DND-41 (cell line): ENCODE results near the gene AGXT.

Source experiments
- ATAC-seq: fragments of 200-7000 bp; cut with Tn5 transposase; 3 replicates; pipeline ENCODE4 v1.9.1; 2021; ENCODE audit warnings: low read depth; ENCODE audit not compliant: insufficient read depth
- DNase-seq: peaks from one replicate; pipeline ENCODE4 v3.0.0-alpha.2; 2020
- H2AFZ ChIP-seq: 2 replicates; pipeline ENCODE4 v1.6.0; 2012; ENCODE audit warnings: low read depth, low read length
- H3K27ac ChIP-seq: 2 replicates; pipeline ENCODE4 v1.5.1; 2012; ENCODE audit warnings: low read length, inconsistent platforms
- H3K27me3 ChIP-seq: fragments of 200-600 bp; sonication (generic); 2 replicates; pipeline ENCODE4 v1.6.0; 2012; ENCODE audit warnings: low read length, mild to moderate bottlenecking, inconsistent platforms; ENCODE audit not compliant: insufficient read depth, poor library complexity
- H3K36me3 ChIP-seq: 2 replicates; pipeline ENCODE4 v1.5.1; 2012; ENCODE audit warnings: low read length, inconsistent platforms; ENCODE audit not compliant: insufficient read depth
- H3K4me1 ChIP-seq: 2 replicates; pipeline ENCODE4 v1.5.1; 2012; ENCODE audit warnings: mild to moderate bottlenecking, low read length; ENCODE audit not compliant: insufficient read depth
- H3K4me2 ChIP-seq: 2 replicates; pipeline ENCODE4 v1.6.0; 2012; ENCODE audit warnings: mild to moderate bottlenecking, moderate library complexity, low read length, inconsistent platforms; ENCODE audit not compliant: insufficient read depth
- H3K4me3 ChIP-seq, 2 experiments: fragments of 200-600 bp in 1 of 2; shearing (Covaris generic) in 1 of 2; 2 replicates each; pipeline ENCODE4 v1.5.1; 2012 to 2016; ENCODE audit warnings: inconsistent platforms in 2 of 2, low read length in 2 of 2, mild to moderate bottlenecking in 2 of 2, low read depth in 1 of 2, moderate library complexity in 1 of 2
- H3K79me2 ChIP-seq: 2 replicates; pipeline ENCODE4 v1.6.0; 2012; ENCODE audit warnings: low read length, inconsistent platforms; ENCODE audit not compliant: insufficient read depth
- H3K9ac ChIP-seq: 2 replicates; pipeline ENCODE4 v1.6.0; 2012; ENCODE audit warnings: low read depth, mild to moderate bottlenecking, inconsistent platforms, low read length, moderate library complexity
- H3K9me3 ChIP-seq: 2 replicates; pipeline ENCODE4 v1.5.1; 2012; ENCODE audit warnings: low read length, moderate library complexity, mild to moderate bottlenecking, inconsistent platforms; ENCODE audit not compliant: insufficient read depth, severe bottlenecking
- H4K20me1 ChIP-seq: 2 replicates; pipeline ENCODE4 v1.6.0; 2012; ENCODE audit warnings: low read length; ENCODE audit not compliant: insufficient read depth
- EZH2 ChIP-seq: IDR thresholded peaks from 3 replicates; pipeline ENCODE4 v1.6.1; 2012; ENCODE audit warnings: borderline replicate concordance, low read depth, mild to moderate bottlenecking, moderate library complexity, low read length, inconsistent platforms; ENCODE audit not compliant: severe bottlenecking
- TF ChIP-seq, protein P1 (sequence below): IDR thresholded peaks from 2 replicates; pipeline ENCODE4 v1.5.1; 2012; ENCODE audit warnings: borderline replicate concordance, low read length, moderate library complexity, mild to moderate bottlenecking; ENCODE audit not compliant: poor library complexity, severe bottlenecking; ENCODE audit errors: extremely low read depth

Gene AGXT

GRCh38 chr2:240846873-240847595, 21.6 kb upstream of the AGXT start:
- DNase-seq (no peak), ATAC-seq (no peak)
- Histone ChIP-seq H3K9ac (no peak overlapping the region), H3K9me3 (no peaks in the 10 kb centered on the region), H3K79me2 (no peaks in the 10 kb centered on the region), H3K27ac (no peak overlapping the region), H3K4me1 (no peaks in the 10 kb centered on the region), H3K36me3 (no peaks in the 10 kb centered on the region), H3K4me2 (no peak overlapping the region), H3K27me3 (peaks cover 8% of the 10 kb centered on the region), H3K4me3 (no peak overlapping the region), H4K20me1 (no peaks in the 10 kb centered on the region), H2AFZ (no peak overlapping the region)
- no peak for TF ChIP-seq EZH2
- TF ChIP-seq, protein P1, sequence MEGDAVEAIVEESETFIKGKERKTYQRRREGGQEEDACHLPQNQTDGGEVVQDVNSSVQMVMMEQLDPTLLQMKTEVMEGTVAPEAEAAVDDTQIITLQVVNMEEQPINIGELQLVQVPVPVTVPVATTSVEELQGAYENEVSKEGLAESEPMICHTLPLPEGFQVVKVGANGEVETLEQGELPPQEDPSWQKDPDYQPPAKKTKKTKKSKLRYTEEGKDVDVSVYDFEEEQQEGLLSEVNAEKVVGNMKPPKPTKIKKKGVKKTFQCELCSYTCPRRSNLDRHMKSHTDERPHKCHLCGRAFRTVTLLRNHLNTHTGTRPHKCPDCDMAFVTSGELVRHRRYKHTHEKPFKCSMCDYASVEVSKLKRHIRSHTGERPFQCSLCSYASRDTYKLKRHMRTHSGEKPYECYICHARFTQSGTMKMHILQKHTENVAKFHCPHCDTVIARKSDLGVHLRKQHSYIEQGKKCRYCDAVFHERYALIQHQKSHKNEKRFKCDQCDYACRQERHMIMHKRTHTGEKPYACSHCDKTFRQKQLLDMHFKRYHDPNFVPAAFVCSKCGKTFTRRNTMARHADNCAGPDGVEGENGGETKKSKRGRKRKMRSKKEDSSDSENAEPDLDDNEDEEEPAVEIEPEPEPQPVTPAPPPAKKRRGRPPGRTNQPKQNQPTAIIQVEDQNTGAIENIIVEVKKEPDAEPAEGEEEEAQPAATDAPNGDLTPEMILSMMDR: no peak

DNA sequence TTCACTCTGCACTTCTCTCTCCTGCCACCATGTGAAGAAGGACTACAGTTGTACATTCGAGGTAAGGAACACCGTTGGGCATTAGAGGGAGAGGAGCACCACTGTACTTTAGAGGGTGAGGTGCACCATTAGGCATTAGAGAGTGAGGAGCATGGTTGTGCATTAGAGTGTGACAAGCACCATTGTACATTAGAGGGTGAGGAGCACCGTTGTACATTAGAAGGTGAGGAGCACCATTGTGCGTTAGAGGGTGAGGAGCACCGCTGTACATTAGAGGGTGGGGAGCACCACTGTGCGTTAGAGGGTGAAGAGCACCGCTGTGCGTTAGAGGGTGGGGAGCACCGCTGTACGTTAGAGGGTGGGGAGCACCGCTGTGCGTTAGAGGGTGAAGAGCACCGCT, 20.8 kb upstream of the AGXT start:
- Histone ChIP-seq H3K4me1 (no peaks in the 10 kb centered on the region), H4K20me1 (no peaks in the 10 kb centered on the region), H3K27me3 (peaks cover 8% of the 10 kb centered on the region), H3K4me2 (no peak overlapping the region), H3K4me3 (no peak overlapping the region), H3K27ac (no peak overlapping the region), H3K79me2 (no peaks in the 10 kb centered on the region), H2AFZ (no peak overlapping the region), H3K9me3 (no peaks in the 10 kb centered on the region), H3K9ac (no peak overlapping the region), H3K36me3 (no peaks in the 10 kb centered on the region)
- TF ChIP-seq, protein P1: no peak
- TF ChIP-seq EZH2: no peak
- ATAC-seq (no peak), DNase-seq (no peak)

- no peak overlapping the region for H3K27ac ChIP-seq
- H3K9ac ChIP-seq: no peak overlapping the region
- H3K27me3 ChIP-seq: peaks cover 2% of the 10 kb centered on the region
- H4K20me1 ChIP-seq: no peaks in the 10 kb centered on the region
- H2AFZ ChIP-seq: no peak overlapping the region
- H3K9me3 ChIP-seq: no peaks in the 10 kb centered on the region
- H3K4me3 ChIP-seq: no peak overlapping the region
- no peaks in the 10 kb centered on the region for H3K4me1 ChIP-seq
- TF ChIP-seq EZH2: no peak
- TF ChIP-seq, protein P1: no peak
- H3K36me3 ChIP-seq: no peaks in the 10 kb centered on the region
- DNase-seq (no peak), ATAC-seq (no peak)
- H3K4me2 ChIP-seq: no peak overlapping the region
- no peaks in the 10 kb centered on the region for H3K79me2 ChIP-seq
Measured at GRCh38 chr2:240848900-240849680, 19.5 kb upstream of the AGXT start.
